HG03025 (cell line): ENCODE measurements around the gene CCDC157.
"Not testable (repeated sequence)": the region's sequence is repeated elsewhere in the genome, so short reads cannot be mapped to it uniquely, and the experiment has no call there.

Experiments
- ATAC-seq: cut with Tn5 transposase; IDR thresholded peaks from one replicate; pipeline ENCODE4 v1.9.1; 2021; ENCODE audit warnings: mild to moderate bottlenecking, moderate library complexity; ENCODE audit not compliant: unreplicated experiment, low FRiP score

Gene CCDC157

GRCh38 chr22:30386960-30387827 is 30.4 kb downstream of the CCDC157 start, which contains the start of gene RNF215:
TSS of gene RNF215 (minus strand) at chr22:30387411. CDS start at chr22:30387313, 98 bp downstream.
- ATAC-seq, result peak; percentile 61

DNA sequence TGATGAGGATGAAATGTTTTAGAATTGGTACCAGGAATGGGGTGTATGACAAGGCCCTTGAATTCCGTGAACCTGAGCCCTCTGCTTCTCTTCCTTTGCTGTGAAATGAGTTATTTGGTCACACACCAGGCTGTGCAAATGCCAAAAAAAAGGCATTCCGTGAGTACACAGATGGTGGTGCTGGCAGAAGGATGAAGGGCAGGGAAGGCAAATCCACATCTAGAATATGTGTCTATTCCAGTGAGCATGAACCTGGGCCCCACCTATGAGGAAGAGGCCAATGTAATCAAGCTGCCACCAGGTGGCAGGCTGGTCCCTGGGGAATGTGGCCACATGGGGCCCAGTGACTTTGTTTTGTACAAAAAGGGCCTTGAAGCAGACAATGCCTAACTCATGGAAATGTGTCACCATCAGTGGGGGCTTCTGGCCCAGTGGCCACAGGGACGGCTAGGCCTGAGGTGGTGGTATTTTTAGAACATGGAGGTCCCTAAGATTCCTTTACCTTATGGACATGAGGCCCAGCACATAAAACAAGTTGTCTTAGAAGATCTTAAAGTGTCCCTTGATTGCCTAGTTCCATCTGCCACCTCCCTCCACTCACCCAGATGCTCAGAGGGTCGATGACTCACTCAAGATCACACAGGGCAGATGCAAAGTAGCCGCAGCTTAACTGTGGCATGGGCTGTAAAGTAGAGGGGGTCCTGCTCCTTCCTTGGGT is 34.3 kb downstream of the CCDC157 start:
- ATAC-seq, result no peak

DNA sequence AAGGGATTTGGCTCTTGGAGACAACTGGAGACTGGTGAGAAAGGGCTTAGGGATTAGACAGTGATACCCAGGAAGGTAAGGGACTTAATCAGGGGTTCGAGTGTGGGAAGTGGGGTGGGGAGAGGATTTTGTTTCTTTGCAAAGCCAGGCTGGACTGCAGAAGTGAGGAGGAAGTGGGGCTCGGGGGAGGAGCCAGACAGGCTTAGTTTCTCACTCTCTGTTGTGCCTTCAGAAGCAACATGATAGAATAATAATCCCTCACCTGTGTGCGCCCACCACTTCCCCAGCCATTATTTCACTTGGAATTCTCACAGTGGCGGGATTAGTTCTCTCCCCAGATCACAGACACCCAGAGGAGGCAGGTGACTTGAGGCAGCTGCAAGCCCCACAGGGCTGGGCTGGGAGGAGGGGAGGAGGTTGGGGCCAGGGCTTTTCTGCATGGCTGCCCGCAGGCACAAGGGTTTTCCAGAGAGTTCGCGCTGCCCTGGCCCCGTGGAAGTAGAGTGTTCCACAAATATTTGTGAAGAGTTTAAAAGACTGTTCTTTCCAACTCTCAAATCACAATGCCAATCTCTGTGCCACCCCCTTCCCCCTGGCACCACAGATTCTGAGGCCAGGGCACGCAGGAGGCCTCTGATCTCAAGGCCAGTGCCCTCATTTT is 36.0 kb downstream of the CCDC157 start:
- ATAC-seq, result no peak

DNA sequence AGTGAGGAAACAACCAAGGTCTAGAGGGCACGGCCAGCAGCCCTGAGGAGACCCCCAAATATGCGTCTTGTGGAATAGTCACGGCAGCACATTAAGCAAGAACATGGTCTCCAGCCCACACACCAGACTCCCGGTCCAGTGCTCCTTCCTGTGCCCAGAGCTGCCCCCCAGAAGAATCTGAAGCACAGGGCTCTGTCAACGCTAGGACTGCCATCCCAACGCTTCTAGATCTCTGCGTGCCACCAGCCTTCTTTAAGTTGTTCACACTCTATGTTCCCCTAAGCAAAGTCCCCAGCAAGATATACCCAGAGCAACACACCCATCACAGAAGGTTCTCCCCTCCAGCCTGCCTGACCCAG is 36.5 kb downstream of the CCDC157 start:
- ATAC-seq, result no peak

GRCh38 chr22:30393885-30394284 is 37.1 kb downstream of the CCDC157 start:
- ATAC-seq, result no peak

- ATAC-seq, result no peak
Measured at GRCh38 chr22:30396871-30397655, 40.3 kb downstream of the CCDC157 start, which contains the start of gene SEC14L2. TSS of gene SEC14L2 (plus strand) at chr22:30397018. CDS start at chr22:30397117, 99 bp downstream.

DNA sequence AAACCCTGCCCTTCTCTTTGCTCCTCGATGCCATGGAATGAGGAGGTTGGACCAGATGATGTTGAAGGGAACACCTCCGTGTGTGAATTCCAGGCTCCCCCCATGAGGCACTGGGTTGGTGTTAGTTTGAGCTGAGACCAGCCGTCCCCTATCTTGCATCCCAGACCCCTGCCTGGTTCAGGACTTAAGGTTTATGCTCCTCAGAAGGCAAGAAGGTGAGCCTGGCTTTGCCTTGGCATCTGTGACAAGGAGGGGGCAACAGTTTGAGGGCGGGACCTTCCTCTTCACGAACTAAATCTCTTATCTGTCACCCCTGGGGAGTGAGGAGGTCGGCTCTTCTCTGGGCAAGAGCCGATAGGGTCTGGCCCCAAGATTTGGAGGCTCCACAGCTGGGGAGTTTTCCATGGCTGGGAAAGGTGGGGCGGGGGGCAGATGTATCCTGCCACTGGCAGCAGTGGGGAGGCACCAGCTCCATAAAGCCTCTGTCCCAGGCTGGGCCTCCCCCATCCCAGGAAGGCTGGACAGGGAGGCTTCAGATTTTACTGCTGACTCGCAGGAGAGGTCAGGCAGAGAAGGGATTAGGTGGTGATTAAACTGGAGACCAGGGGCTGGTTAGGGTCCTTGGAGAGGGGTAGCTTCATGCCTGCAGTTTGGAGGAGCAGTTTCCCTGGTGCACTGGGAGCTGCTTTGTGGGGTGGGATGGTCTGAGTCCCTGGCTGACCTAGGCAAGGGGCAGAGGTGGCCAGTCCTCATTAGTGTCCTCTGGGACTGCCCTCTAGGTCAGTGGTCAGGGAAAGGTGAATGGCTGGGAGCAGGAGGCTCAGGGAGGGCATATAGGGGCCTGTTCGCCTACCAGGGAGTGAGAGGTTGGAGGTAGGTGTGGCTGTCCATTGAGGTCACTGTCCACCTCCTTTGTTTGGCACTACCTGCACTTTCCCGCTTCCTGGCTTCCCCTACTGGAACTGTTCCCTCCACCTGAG is 41.1 kb downstream of the CCDC157 start:
- no peak for ATAC-seq

DNA sequence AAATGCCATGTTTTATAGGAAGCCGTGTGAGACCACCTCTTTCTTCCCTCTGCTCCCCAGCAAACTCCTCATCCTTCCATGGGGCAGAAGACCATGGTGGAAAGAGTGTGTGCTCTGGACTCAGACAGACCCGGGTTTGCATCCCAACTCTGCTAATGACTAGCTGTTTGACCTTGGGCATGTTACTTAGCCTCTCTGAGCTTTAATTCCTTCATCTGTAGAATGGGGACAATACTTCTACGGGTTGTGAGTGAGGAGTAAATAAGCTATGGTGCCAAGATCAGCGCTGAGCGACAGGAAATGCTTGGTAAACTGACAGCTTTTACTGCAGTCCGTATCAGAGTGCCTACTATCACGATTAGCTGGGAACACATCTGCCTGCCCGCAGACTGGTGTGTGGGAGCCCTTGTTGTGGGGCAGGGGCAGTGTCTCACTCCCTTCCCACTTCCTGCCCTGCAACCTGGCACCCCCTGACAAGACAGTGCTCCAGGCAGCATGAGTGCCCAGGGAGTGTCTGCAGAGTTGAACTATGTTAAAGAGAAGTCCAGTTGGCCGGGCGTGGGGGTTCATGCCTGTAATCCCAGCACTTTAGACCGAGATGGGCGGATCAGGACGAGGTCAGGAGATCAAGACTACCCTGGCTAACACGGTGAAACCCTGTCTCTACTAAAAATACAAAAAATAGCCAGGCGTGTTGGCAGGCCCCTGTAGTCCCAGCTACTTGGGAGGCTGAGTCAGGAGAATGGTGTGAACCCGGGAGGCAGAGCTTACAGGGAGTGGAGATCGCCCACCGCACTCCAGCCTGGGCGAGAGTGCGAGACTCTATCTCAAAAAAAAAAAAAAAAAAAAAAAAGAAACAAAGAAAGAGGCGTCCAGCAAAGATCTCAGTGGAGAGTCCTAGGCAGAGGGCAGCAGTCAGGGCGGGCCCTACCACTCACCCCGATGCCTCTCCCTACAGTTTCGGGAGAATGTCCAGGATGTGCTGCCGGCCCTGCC is 42.2 kb downstream of the CCDC157 start:
- ATAC-seq, result no peak

DNA sequence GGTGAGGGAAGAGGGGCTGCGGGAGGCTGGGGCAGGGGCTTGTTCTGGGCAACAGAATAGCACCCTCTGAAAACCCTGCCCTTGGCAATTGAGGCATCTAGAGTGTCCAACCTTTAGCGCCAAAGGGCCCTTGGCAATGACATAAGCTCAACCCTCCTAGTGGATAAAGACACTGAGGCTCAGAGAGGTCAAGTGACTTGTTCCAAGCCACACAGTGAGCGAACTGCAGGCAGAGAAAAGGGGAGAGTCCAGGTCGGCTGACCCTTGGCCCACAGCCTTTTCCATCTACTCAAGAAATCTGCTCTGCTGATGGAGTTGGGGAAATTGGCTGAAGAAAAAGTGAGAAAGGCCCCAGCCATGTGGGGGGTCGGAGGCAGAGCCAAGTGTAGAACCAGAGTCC is 42.9 kb downstream of the CCDC157 start:
- ATAC-seq, result no peak

DNA sequence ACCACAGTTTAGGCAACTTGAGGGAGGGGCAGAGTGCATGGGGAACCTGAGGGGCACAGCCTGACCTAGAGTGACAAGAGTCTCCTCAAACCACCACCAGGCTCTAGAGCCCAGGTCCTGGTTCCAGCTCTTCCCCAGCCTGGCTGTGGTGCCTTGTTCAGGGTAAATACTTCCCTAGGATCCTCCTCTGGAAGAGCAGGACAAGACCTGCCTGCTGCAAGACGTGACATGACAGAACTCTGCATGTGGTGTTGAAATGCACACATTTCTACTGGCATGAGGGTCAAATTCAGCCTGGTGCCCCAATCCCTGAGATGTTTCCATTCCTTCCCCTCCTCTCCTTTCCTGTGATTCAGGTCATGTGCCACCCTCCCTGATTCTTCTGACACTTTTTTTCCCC is 43.4 kb downstream of the CCDC157 start:
- no peak for ATAC-seq

GRCh38 chr22:30401024-30401423 is 44.2 kb downstream of the CCDC157 start:
- not testable (repeated sequence) for ATAC-seq

DNA sequence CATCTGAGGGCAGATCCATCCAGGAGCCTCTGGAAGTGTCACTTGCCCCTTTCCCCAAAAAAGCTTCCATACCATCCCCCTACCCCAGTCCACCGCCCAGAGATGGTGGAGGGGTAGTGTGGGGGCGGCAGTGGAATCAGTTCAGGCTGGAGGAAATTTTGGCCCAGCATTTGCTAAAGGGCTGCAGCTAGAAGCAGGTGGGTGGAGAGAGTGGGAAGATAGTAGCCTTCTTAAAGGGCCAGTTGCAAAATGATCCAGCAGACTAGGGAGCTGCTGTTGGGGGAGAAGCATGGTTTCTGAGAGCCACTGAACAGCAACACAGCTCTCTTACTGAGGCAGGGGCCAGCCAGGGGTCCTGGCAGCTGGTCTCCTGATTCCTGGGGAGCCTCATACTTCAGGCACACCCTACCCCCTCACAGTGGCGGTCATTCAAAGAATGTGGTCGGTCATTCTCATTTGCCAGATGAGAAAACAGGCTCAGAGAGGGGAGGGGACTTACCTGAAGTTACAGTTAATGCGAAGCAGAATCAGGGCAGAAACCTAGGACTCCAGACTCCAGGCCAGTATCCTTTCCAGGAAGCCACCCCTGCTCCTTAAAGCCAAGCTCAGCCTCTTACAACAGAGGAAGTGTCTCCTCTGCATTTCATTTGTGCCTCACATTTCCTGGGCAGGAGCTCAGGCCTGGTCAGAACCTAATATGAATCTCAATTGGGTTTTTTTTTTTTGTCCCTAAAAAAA is 45.4 kb downstream of the CCDC157 start:
- ATAC-seq, result no peak

GRCh38 chr22:30402766-30403104 is 45.9 kb downstream of the CCDC157 start:
- ATAC-seq, result not testable (repeated sequence)

DNA sequence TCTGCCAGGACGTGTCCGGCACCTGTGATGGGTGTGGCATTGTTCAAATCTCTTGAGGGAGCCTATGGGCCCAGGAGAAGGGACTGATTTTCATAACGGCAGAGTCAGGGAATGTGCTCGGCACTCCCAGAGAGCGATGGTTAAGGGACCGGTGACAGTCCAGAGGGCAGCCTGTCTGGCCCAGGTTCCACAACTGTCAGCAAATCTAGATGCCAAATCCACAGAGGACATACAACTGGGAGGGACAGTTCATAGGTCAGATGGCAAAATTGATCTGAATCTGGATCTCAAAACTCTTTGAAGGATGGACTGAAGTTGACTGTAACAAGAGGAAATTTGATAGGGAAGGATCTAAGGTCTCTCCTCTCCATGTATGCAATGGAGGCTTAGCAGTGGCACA is 47.5 kb downstream of the CCDC157 start:
- ATAC-seq, result no peak

DNA sequence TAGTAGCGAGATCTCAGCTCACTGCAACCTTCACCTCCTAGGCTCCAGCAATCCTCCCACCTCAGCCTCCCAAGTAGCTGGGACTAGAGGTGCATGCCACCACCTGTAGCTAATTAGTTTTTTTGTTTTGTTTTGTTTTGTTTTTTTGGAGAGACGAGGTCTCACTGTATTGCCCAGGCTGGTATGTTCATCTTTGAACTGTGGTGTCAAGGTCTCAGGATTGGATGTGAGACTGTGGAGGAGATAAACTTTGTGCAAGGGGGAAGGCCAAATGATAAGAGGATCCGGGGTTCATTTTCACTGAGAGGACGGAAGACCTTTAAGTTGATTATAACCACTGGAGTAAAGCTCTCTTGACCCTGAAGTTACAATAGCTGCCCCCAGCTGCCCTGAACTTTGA is 48.9 kb downstream of the CCDC157 start:
- ATAC-seq, result no peak

DNA sequence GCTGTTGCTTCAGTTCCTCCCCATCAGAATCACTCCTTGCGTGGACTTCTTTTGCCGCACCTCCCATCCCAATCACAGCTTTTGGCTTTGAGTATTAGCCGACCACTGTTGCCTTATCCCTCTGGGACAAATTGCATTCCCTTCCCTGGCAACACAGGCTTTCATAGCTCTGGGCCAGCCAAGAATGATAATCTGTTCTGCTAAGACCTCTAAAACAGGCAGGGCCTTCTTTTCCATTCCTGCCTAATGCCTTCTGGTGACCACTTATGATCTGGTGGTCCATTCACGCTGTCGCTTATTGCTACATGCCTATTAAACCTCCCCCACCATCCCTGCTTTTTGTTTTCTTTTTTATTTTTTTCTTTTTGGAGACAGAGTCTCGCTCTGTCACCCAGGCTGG is 49.6 kb downstream of the CCDC157 start:
- ATAC-seq, result no peak

DNA sequence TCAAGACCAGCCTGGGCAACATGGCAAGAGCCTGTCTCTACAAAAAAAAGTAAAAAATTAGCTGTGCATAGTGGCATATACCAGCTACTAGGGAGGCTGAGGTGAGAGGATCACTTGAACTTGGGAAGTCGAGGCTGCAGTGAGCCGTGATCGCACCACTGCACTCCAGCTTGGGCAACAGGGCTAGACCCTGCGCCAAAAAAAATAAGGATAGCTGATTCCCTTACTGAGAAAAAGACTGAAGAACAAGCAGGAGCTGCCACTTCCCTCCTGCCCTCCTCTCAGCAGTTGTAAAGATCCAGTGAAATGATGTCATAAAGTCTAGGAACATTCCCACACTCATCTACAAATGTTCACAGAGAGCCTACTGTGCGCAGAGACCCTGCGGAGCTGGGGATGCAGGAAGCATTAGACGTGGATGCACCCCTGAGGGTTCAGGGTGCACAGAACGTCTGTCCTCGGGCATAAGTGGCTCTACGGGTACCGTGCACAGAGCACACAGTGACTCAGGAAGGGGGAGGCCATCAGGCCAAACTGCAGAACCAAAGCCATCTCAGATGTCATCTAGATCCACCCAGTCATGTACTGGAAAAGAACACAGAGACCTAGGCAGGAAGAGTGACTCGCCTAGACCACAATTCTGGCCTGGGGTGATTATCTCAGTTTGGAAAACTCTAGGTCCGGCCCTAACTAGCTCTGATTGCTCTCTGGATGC is 51.7 kb downstream of the CCDC157 start:
- ATAC-seq, result no peak
